GM19397 (cell line): ENCODE data around the gene ERCC6.
A peak's percentile ranks its signal among the peaks of the same experiment; 100 is the strongest.

Experiments used
- ATAC-seq: cut with Tn5 transposase; IDR thresholded peaks from one replicate; pipeline ENCODE4 v1.9.1; 2021; ENCODE audit warnings: mild to moderate bottlenecking, moderate library complexity; ENCODE audit not compliant: unreplicated experiment

The ERCC6 gene

DNA sequence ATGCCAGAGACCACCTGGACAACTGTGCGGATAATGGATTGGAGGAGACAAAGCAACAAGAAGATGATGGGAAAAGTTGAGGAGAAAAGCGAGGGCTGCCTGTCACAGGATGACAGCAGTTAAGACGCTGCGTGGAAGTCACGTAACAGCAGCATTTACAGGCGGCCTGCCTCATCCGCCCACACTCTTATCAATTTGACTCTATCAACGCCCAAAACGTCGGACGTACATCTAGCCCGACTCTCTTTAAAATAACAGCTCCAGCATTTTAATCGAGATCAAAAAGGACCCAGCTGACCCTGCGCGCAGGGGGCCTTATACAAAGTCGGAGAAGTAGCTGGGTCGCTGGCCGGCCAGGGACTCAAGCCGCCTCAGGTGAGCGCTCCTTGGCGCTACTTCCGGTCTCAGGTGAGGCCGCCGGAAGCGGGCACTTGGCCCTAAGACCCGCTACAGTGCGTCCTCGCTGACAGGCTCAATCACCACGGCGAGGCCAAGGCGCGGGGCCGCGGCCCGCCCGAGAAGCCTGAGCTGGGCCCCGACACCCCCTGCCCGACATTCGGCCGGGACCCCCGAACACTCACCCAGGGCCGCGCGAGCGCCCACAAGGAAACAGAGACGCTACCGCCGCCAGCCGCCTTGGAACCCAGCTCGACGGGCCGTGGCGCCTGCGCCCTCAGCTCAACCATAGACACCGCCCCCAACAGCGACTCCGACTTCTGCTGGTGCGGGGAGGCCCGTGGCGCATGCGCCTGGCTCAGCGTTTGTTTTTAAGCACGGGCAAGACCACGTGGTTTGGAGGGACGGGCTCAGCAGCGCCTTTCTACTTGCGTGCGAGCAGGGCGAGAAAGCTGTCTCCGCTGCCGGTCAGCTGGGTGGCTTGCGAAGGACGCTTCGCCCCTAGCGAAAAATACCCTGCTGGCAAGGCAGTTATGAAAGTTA is at the start of gene ERCC6:
Gene ERCC6, minus strand, starts transcription at position 741 of the 939 bp plus-strand sequence.
- peak; percentile 88 for ATAC-seq

DNA sequence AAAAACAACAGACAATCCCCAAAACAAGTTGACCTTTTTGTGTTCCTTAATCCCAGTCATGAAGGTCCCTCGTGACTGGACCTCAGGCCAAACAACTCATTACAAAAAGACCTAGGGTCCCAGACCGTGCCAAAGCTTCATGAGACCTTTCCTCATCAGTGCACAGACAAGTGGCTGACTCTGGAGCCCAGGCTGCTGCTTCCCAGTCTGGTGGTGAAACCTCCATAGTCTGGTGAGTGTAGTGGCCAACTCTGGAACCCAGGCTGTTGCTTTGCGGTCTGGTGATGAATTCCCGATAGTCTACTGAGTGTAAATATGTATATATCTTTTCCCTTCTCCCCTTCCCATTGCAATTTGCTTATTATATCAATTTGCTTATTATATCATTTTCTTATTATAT is 49.1 kb upstream of the ERCC6 start:
- ATAC-seq = no peak

DNA sequence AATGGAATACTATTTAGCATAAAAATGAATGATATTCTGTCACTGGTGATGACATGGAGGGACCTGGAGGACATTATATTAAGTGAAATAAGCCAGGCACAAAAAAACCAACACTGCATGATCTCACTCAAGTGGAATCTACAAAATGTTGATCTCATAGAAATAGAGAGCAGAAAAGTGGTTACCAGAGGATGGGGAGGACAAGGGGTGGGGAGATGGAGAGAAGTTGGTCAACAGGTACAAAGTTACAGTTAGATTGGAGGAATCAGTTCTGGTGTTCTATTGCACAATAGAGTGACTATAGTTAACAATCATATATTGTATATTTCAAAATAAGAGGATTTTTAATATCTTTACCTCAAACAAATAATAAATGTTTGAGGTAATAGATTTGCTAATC is 46.5 kb upstream of the ERCC6 start:
- no peak for ATAC-seq

DNA sequence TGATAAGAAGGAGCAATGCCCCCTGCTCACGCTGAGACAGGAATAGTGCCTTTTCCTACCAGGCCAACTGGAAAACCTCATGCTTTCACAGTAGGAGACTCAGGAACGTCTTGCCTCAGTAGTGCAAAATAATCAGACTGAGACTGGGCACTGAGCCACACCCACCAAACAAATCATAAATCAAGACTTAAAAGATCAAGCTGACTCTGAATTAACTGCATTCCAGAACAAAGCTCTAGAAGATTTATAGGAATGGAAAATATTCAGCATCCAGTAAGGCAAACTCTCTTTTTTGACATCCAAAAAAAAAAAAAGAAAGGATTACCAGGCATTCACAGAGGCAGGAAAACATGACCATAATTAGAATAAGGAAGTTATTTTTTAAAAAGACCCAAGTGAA is 40.7 kb upstream of the ERCC6 start:
- ATAC-seq = no peak

DNA sequence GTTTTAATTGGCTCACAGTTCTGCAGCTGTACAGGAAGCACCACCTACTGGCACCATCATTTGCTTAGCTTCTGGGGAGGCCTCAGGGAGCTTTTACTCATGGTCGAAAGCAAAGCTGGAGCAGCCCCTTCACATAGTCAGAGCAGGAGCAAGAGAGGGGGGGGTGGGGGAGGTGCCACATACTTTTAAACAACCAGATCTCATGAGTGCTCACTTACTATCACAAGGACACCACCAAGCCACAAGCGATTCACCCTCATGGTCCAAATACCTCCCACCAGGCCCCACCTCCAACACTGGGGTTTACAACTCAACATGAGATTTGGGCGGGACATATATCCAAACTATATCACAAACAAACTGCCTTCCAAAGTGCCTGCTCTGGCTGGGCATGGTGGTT is 39.5 kb upstream of the ERCC6 start:
- ATAC-seq = no peak

DNA sequence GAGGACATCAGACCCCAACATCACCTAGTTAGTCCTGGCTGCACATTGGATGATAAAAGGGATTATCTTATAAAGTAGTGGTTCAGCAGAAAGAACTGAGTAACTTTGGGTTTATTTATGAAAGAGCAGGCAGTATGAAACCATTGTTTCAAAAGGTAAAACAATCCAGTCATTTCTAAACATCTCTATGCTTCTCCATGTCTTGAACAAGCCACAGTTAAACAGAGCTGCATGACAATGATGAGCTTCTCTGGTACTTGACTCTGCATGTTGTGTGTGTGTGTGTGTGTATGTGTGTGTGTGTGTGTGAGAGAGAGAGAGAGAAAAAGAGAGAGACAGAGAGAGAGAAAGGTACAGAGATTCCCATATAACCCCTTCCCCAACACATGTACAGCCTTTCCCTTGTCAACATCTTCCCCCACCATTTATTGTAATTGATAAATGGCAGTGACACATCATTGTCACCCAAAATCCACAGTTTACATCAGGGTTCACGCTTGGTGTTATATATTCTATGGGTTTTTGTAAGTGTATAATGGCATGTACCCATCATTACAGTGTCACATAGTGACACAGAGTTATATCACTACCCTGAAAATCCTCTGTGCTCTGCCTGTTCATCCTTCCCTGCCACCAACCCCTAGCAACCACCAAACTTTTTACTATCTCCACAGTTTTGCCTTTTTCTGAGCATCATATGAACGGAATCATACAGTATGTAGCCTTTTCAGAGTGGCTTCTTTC is 38.4 kb upstream of the ERCC6 start:
- ATAC-seq = no peak

DNA sequence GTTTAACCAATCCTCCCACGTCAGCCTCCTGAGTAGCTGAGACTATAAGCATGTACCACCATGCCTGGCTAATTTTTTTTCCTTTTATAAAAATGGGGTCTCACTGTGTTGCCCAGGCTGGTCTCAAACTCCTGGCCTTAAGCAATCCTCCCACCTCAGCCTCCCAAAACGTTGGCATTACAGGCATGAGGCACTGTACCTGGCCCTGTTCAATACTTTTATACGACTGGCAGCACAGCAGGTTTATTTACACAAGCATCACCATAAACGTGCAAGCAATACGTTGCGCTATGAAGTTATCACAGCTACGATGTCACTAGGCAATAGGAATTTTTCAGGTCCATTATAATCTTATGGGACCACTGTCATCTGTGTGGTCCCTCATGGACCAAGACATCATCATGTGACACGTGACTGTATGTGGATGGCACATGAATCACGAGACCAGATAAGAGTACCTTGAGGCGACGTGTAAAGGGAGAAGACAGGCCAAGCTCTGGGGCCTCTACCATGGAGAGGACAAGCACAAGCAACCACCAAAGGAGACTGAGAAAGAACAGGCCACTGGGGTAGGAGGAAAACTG is 36.7 kb upstream of the ERCC6 start:
- ATAC-seq = no peak

DNA sequence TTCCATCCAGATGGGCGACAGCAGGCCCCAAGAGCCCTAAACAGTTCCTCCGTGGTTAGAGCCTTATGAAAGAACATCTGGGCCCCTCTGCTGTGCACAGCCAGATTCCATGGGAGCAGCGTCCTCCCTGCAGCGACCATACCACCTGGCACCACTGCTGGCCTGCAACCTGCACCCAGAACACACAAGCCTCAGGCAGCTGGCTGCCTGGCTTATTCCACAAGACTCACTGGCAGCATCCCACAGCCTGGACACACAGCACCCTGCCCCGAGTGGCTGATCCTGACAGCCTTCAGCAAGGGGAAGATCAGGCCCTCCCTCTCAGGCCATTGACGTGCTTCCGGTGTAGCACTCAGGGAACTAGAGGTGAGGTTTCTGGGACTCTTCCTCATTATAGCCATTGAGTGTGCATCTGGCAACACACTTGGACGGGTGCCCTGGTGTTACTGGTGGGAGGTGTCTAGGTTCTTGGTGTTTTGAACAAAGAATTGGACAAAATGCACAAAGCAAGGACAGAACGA is 33.7 kb upstream of the ERCC6 start:
- no peak for ATAC-seq

DNA sequence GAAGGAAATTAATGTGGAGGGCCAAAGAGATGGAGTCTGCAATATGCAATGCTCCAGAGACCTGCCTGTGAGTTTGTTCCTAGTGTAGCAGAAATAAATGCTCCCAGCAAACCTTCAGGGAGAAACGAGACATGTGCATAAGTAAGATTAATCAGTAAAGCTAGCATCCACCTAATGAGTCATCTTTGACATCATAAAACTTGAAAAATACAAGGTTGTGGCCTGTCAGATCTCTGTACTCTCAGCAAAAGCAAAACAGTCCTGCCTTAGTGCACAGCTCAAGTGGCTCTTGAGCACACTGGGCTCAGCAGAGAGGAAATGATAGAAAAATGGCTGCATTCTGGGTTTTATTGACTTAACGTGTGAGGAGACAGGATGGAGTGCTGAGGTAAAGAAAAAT is 32.5 kb upstream of the ERCC6 start:
- ATAC-seq = no peak

DNA sequence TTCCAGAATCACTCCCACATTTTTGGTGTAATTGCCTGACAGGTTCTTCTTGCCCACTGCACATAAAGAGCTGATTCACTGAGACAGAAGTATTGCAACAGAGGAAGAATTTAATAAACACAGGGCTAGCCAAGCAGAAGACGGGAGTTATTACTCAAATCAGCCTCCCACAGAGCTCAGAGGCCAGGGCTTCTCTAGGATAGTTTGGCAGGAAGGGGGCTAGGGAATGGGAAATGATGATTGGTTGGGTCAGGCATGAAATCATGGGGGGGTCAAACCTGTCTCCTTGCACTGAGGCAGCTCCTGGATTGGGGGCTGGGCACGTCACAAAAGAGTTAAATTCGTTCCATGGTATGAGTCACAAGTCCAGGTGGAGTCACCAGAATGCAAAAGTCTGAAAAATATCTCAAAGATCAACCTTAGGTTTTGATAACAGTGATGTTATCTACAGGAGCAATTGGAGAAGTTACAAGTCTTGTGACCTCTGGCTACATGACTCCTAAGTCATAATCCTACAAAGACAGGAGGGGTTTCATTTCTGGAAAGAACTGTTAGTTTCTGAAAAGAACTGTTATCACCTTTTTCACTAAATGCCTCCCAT is 30.2 kb upstream of the ERCC6 start:
- ATAC-seq = no peak

DNA sequence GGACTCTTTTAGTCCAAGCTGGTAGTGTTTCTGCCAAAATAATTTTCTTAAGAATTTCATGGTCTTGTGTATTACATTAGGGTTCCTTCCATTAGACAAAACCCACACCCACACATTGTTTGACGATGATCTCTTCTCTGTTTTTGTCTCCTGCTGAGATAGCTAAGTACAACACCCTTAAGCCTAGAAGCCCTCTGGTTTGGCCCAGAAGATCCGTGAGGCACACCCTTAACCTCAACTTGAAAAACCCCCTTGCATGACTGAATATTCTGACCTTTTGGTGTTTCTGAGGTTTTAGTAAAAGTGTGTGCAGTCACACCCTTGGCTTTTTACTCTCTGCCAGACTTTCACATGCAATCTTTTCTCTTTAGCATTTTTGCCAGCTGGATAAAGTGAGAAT is 29.3 kb upstream of the ERCC6 start:
- no peak for ATAC-seq

DNA sequence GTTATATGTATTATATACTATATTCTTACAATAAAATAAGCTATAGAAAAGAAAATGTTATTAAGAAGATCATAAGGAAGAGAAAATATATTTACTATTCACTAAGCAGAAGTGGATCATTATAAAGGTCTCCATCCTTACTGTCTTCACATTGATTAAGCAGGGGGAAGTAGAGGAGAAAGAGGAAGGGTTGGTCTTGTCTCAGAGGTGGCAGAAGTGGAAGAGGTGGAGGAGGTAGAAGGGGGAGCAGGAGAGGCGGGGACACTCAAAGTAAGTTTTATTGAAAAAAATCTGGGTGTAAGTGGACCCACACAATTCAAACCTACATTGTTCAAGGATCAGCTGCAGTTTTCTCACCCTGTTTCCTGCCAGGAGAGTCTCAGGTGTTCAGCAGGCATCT is 28.9 kb upstream of the ERCC6 start:
- no peak for ATAC-seq

DNA sequence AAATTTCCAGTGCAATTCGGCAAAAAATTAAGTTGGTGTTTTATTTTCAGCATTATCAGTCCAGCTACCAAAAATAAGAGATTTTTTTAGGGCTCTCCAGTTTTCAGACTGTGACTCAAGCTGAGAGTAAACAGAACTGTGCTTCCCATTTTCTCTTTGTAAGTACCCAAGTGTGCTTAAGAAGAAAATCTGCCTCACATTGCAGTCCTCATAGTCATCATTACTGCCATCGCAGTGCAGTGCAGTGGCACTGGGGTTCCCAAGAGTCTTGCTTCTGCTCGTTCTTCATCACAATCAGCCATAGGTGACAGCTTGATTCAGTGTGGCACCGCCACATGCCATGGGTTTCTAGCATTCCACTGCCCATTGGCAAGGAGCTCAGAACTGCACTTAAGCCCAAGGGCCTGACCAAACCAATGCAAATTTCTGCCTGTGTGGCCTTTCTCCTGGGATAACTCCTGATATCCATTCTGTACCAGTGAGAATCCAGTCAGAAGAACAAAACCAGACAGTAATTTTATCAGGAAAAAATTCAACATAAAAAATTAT is 25.6 kb upstream of the ERCC6 start:
- ATAC-seq = no peak

DNA sequence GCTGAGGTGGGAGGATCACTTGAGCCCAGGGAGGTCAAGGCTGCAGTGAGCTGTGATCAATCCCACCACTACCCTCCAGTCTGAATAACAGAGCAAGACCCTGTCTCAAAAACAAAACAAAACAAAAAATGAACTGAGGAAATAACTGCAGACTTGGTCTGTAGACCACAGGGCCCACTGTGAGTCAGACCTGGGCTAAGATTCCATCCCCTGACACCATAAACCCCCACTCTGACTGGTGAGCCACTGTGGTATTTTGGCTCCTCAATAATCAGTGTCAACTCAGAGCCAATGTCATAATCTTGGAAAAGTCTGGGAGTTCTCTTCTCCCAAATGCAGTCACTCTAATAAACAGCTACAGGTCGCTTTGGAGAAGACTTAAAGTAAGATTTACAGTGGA is 24.0 kb upstream of the ERCC6 start:
- no peak for ATAC-seq

DNA sequence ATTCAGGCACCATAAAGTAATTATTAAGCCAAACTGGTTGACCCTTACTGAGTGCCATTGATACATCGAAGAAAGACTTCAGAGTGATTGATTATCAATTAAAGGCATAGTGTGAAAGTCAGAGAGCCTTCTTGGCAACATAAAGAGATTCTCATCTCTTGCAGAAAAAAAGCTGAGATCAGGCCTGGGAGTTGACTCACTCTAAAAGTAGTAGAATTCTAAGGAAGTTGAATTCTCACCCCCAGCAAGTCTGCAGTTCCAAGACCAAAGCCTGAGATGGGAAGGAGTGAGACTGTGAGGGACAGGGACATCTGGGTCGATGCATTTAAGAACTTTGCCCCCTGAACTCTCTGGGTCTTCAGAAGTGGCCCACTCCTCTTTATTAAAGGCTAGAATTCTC is 21.6 kb upstream of the ERCC6 start:
- no peak for ATAC-seq

DNA sequence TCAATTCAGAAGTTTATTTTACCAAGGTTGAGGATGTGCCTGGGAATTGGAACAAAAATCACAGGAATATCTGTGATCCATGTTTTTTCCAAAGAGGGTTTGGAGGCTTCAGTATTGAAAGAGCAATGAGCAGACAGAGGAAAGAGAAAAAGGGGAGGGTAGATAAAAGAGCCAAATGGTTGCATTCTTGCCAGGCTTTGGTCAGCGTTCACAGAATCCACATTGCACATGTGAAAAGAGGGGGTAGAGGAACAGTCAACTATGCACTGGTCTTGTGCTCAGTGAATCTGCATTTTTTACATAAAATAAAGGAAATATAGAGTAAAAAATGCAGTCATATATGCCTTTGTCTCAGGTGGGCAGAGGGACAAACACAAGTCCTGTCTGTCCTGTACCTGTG is 20.6 kb upstream of the ERCC6 start:
- no peak for ATAC-seq

DNA sequence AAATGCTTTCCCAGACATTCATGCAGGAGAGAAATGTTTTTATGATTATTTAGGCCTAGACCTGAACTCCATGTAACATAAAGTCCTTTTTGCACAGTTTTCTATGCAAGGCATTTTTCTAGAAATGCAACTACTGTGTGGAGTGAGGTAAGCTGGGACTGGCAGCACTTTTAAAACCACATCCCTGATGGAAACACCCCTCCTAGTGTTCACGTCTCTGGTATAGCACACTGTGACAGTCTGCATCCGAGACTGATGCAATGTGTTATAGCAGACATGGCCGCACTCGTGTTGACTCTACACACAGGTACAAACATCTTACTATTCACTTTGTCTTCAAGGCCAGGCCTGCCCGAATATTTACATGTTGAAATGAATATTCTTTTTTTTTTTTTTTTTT is 19.3 kb upstream of the ERCC6 start:
- no peak for ATAC-seq

DNA sequence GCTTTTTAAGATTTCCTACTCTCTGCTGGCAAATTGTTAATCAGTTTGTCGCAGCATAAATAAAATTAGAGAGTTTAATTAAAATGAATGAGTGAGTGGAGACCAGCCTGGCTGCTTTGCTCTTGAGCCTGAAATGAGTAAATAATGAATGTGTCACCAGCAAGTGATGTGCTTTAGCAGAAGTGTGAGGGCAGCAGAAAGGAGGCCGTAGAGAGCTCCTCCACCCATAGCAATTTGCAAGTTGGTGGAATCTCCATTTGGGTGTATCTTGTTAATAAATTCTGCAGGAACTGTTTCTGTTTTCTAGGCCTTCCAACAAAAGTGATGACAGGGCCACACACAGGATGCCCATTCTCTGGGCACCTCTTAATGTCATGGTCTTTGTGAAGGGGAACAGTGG is 18.8 kb upstream of the ERCC6 start:
- ATAC-seq = no peak

DNA sequence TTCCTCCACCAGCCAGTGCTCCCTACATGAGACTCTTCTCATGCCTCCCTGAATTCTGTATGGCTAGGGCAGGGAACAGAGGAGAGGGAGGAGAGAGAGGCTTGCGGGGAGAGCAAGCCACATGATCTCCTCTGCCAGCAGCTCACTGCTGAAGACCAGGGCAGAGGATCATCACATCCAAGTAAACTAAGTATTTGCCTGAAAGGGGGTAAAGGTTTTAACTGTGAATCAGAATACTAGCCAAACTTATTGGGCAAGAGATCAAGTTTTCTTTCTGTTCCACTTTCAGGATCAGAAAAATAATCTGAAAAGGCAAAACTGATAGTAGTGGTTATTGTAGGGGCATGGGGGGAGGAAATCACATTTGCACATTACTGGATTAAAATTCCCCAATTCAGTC is 17.8 kb upstream of the ERCC6 start:
- no peak for ATAC-seq

DNA sequence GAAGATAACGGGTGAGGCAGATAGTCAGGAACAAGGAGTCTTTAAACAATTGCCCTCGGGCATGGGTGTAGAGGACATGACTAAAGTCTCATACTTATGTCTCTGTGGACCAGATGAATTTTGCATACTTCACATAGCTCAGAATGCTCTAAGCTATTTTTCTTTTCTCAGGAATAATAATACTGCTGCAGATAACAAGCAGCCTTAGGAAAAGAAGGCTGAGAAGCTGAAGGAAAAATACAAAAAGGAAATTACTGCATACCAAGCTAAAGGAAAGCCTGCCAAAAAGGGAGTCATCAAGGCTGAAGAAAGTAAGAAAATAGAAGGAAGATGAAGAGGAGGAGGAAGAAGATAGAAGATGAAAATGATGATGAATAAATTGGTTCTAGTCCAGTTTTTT is 13.4 kb upstream of the ERCC6 start:
- ATAC-seq = no peak

DNA sequence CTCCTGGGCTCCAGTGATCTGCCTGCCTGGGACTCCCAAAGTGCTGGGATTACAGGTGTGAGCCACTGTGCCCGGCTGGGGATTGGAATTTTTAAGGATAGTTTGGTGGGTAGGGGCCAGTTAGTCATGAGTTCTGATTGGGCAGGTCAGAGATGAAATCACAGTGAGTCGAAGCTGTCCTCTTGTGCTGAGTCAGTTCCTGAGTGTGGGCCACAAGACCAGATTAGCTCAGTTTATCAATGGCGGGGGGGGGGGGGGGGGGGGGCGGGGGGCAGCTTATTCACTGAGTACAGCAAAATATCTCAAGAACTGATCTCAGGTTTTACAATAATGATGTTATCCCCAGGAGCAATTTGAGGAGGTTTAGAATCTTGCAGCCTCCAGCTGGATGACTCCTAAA is 11.6 kb upstream of the ERCC6 start:
- no peak for ATAC-seq
